Measurements from ENCODE around the gene USP54.

GRCh38 chr10:73556855-73557254 lies 34.3 kb downstream of the USP54 start:
- no peak for TF ChIP-seq EZH2 (IDR thresholded peaks at IDR 0.05; ENCODE audit: borderline replicate concordance, insufficient read depth, low read depth, low read length, poor library complexity, severe bottlenecking)
- TF ChIP-seq, protein P1, sequence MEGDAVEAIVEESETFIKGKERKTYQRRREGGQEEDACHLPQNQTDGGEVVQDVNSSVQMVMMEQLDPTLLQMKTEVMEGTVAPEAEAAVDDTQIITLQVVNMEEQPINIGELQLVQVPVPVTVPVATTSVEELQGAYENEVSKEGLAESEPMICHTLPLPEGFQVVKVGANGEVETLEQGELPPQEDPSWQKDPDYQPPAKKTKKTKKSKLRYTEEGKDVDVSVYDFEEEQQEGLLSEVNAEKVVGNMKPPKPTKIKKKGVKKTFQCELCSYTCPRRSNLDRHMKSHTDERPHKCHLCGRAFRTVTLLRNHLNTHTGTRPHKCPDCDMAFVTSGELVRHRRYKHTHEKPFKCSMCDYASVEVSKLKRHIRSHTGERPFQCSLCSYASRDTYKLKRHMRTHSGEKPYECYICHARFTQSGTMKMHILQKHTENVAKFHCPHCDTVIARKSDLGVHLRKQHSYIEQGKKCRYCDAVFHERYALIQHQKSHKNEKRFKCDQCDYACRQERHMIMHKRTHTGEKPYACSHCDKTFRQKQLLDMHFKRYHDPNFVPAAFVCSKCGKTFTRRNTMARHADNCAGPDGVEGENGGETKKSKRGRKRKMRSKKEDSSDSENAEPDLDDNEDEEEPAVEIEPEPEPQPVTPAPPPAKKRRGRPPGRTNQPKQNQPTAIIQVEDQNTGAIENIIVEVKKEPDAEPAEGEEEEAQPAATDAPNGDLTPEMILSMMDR (IDR thresholded peaks at IDR 0.05) = no peak

Measured in B cell (primary cell).